CD4-positive, alpha-beta T cell treated with Interleukin-21 for 1 hour (primary cell): ENCODE measurements around the gene TMCO6.

Source experiments
- DNase-seq: peaks from one replicate; pipeline ENCODE4 v3.0.0-alpha.2; 2020

TMCO6 gene

DNA sequence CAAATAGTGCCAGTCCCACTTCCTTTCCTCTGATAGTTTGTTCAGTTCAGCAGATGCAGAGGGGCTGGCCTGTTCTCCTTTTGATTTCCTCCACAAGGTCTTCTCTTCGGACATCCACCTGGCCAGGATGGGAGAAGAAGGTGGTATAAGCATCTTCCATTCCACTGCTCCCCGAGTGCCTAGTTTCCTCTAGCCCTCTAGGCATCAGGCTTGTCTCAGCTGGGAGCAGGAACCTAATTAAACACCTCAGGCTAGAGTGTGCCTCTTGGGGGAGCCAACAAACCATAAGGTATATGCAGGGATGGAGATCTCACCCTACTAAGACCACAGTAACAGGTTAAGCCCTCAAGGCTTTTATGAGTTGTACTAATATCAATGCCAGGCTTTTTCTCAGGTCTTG is 35.0 kb downstream of the TMCO6 start:
- no peak for DNase-seq

DNA sequence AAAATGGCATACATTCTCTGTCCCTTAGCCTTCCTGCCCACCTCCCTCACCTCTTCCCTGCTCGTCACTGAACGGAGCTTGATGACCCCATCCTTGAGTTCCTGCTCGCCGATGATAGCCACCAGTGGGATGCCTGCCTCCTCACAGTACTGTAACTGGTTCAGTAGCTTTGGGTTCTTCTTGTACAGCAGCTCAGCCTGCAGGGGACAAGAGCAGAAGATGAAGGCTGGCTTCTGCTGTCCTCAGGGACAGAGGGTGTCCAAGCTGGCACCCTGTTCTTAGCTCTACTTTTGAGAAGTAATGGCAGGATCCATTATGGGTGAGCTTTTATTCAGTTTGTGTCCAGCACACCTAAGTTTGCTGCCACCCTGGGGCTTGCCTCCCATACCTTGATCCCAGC is 35.4 kb downstream of the TMCO6 start:
- no peak for DNase-seq

DNA sequence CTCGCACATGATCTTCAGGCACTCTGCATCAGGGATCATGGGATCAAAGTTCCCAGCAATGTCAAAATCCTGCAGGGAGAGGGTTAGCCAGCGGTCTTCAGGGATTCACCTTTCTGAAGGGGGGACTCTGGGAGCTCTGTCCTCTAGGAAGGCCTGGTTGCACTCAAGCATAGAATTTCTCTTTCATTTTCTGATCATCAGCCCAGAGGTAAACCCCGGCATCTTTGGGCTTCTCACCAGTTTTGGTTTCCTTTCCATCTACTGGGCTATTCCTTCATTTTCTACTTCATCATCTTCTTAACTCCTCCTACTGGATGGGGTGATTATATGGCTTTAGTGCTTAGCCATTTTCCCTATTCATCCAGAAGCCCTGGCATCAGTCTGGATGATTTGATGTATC is 38.7 kb downstream of the TMCO6 start:
- DNase-seq = no peak

DNA sequence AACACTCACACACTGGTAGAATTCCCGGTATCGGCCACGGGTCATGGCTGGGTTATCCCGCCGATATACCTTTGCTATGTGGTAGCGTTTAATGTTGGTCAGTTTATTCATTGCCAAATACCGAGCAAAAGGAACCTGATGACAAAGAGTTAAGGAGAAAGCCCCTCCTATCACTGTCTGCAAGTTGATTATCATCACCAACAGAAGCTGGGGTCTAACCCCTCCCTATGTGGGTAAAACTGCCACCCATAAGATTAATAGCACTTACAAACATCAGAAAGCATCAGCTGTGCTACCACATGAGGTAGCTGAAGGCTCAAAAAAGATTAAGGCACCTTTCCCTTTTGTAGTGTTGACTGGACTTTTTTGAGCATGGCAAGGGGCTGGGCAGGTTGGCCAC is 39.7 kb downstream of the TMCO6 start:
- no peak for DNase-seq

DNA sequence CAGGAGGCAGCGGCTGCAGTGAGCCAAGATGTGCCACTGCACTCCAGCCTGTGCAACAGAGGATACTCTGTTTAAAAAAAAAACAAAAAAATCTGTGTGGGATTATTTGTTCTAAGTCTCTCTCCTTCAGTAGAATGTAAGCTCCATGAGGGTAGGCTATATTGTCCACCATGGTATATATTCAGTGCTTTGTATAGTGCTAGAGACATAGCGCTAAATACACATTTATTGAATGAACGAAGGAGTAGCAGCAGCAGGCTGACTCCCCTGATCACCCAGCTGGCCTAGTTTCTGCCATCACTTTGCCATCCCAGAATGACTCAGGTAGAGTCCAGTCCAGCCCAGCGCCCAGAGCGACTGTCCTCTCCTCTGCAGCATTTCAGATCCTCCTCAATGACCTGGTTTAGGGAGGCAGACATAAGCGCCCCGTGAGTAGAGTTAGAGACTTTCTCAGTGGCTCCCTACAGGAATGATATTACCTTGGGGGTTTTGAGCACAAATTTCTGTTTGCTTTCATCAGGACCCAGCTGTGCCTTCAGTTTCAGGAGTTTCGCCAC is 51.2 kb downstream of the TMCO6 start:
- DNase-seq = no peak

DNA sequence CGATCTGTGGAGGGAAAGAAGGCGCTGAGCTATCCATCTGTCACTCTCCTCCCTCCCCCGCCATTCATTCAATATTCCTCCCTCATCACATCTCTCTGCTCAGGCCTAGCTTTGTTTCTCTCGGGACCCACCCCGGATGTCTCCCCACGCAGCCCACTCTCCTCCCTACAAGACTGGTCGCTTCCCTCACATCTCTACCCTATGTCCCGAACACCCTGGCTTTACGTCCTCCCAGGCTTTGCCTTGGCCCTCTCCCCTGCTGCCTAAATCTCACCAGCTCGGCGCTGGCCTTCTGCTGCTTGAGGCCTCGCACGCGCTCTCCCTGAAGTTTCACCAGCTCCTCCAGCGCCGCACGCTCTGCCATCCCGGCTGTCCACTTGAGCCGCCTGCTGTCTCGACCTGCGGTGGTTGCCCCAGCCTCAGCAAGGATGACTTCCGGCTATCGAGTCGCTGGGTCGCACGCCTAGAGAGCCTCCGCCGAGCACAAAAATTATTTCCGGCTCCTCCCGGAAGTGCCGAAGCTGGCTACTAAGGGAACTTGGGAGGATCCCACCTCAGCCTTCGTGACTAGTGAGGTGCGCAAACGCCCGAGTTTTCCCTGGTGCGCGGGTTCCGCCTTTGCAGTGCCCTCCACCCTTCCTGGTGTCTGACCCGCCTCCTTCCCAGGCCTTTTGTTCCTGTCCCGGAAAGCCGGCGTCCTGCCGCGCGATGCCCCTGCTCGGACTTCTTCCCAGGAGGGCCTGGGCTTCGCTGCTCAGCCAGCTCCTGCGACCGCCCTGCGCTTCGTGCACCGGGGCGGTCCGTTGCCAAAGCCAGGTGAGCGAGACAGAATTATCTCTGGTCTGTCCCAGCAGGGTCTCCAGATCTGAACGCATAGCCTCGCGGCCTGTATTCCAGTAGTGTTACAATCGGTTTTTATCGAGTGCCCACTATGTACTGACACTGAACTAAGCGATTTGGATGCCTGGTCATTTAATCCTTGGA is 52.0 kb downstream of the TMCO6 start, which contains the start of the genes HARS1 and HARS2:
TSS of gene HARS1 (minus strand) at position 430 of the 984 bp plus-strand sequence. CDS start at position 364, 66 bp downstream.
TSS of gene HARS2 (plus strand) at position 515 of the 984 bp plus-strand sequence. CDS start at position 709, 194 bp downstream.
- DNase-seq = peak; percentile 89

DNA sequence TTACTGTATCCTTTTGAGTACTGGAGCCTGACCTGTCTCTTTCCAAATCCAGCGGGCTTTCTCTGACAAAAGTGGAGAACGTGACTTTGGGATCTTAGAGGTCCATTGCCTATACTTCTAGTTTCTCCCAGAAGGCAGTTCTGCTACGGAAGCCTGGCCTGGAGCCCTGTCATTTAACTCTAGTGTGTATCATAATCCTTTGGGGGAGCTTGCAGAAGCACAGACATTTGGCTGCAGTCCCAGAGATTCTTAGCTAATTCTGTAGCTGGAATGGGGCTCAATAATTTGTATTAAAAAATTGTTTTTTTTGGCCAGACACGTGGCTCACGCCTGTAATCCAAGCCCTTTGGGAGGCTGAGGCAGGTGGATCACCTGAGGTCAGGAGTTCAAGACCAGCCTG is 55.0 kb downstream of the TMCO6 start:
- no peak for DNase-seq
